NCI-H187 (cell line): ENCODE measurements around the gene RTP4.
"Not testable (repeated sequence)": the region's sequence is repeated elsewhere in the genome, so short reads cannot be mapped to it uniquely, and the experiment has no call there.

Experiments used
- DNase-seq, 2 experiments: peaks; one replicate each; lab custom pipeline; 2025; lab: John Stamatoyannopoulos, UW

Gene RTP4

GRCh38 chr3:187369089-187369447 is 883 bp downstream of the RTP4 start:
- DNase-seq = no peak

DNA sequence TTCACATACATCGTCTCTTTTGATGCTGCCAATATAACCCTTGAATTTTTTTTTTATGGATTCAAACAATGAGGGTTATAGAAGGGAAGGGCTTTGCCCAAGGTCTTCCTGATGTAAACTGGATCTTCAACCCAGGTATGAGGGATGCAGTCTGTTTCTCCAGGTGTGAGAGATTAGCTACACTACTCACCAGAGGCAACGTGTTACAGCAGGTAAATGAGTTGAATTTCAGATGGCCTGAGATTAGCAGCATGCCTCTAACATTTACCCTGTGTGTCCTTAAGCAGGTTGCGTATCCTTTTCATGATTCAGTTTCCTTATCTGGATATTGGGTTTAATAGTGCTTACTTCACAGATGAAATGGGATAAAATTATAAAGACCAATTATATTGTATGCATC is 1.9 kb downstream of the RTP4 start:
- no peak for DNase-seq

GRCh38 chr3:187375581-187375980 is 7.4 kb downstream of the RTP4 start:
- DNase-seq = no peak

DNA sequence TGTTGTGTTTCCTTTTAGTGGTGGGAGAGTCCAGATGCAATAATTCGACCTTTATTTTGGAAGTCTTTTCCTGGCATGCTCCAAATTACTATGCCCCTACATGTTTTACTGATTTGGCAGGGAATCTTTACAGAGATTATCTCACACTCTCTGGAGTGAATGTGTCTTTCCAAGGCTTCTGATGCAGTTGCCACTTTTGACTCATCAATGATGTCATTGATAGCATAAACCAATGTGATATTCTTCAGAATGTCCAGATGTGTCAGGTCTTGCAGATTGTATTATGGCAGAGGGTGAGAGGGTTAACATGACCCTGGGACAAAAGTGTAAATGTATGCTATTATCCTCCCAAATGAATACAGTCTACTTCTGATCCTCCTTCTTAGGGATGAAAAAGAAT is 9.7 kb downstream of the RTP4 start:
- no peak for DNase-seq

GRCh38 chr3:187382609-187383151 is 14.5 kb downstream of the RTP4 start:
- DNase-seq = no peak

DNA sequence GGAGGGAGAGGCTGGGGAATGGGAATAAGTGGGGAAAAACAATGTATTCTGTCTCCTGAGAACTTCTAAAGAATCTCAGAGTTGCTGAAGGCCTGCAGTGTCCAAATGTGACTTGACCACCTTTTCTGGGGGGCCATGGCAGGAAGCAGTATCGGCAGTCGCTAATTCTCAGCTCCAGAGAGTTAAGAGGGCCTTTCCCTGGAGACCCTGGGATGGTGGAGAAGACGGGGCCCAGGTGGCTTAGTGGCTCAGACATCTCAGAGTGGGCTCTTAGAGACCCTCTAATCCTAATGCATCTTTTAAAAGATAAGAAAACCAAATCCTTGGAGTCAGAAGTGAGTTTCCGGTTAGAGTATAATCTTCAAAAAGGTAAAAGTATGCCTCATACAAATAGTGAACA is 15.1 kb downstream of the RTP4 start:
- DNase-seq = no peak

GRCh38 chr3:187385296-187385695 is 17.1 kb downstream of the RTP4 start:
- DNase-seq = no peak

GRCh38 chr3:187396661-187397060 is 28.5 kb downstream of the RTP4 start:
- DNase-seq = no peak

- no peak for DNase-seq
Observed at GRCh38 chr3:187398955-187399354, 30.8 kb downstream of the RTP4 start.

GRCh38 chr3:187400756-187401155 is 32.6 kb downstream of the RTP4 start:
- DNase-seq = no peak

DNA sequence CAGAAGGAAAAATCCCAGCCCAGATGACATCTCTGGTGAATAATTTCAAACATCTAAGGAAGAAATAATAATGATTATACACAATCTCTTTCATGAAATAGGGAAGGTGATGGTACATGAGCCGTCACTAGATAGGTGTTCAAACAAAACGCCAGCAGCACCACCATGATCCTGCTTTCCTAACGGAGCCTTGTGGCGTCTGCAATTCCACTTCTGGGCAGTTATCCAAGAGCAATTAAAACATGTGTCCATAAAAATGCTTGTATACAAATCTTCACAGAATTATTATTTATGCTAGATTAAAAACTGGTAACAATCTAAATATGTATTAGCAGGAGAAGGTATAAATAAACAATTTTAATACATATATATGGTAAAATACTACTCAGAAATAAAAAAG is 33.7 kb downstream of the RTP4 start:
- no peak for DNase-seq

DNA sequence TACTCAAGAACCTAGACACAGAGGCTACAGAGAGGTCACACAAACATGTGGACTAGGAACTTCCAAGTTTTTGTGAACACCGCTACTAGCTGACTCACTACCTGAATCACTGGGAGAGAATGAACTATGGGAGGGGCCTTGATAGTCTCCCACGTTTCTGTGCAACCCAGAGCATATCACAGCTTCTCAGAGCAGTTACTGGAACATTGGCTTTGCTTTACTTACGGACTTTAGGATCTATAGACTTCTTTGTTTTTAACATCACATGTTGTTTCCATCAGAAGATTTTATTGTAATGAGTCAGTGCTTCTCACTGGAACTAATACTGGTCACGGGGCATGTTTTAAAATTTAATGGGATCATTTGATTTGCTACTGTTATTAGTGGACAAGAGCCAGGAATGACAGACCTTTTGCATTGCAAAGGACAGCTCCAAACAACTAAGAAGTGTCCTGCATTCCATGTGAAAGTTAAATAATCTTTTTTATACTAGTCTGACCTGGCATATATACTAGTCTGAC is 35.6 kb downstream of the RTP4 start:
- no peak for DNase-seq

GRCh38 chr3:187406927-187407326 is 38.7 kb downstream of the RTP4 start:
- DNase-seq = no peak

DNA sequence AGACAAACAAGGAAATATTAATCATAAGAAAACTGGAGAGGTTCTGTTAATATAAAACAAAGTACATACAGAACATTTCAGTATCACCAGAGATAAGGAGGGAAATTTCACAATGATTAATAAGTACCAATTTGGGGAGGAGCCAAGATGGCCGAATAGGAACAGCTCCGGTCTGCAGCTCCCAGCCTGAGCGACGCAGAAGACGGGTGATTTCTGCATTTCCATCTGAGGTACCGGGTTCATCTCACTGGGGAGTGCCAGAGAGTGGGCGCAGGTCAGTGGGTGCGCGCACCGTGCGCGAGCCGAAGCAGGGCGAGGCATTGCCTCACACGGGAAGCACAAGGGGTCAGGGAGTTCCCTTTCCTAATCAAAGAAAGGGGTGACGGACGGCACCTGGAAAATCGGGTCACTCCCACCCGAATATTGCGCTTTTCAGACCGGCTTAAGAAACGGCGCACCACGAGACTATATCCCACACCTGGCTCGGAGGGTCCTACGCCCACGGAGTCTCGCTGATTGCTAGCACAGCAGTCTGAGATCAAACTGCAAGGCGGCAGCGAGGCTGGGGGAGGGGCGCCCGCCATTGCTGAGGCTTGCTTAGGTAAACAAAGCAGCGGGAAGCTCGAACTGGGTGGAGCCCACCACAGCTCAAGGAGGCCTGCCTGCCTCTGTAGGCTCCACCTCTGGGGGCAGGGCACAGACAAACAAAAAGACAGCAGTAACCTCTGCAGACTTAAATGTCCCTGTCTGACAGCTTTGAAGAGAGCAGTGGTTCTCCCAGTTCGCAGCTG is 44.0 kb downstream of the RTP4 start:
- not testable (repeated sequence) for DNase-seq
